ENCODE data around the gene LAMB1. TPM values are rescaled to one million over a fixed set of nuclear protein-coding genes. Genes with fewer than 3 reads are reported as not detected.

The LAMB1 gene
- total RNA-seq, 4 donors from 2014 or later = 43.9 to 84.8 (median 65.2) TPM

- TF ChIP-seq CTCF (IDR thresholded peaks at IDR 0.05) (no peak), POLR2A (IDR thresholded peaks at IDR 0.05) (no peak)
- intact Hi-C loops (cut with DNase I; ENCODE audit: low total_unique reads) = no loop called here
- H3K4me3 ChIP-seq (ENCODE audit: low read depth, poor library complexity, severe bottlenecking) = no peak overlapping the region
- DNase-seq (ENCODE audit: low spot score in 2 of 2) = no peak
- 55 to 63% methylated on average over 2 of the region's 2 CpGs for whole genome bisulfite sequencing, 2 donors
Observed at GRCh38 chr7:107994421-107995030, 8.4 kb downstream of the LAMB1 start.

GRCh38 chr7:107993891-107994291 lies 9.1 kb downstream of the LAMB1 start:
- intact Hi-C loops (cut with DNase I; ENCODE audit: low total_unique reads) = no loop called here
- 64 to 91% methylated on average over 1 of the region's 1 CpG for WGBS, 2 donors
- H3K4me3 ChIP-seq (ENCODE audit: low read depth, poor library complexity, severe bottlenecking) = no peak overlapping the region
- TF ChIP-seq POLR2A (IDR thresholded peaks at IDR 0.05) = no peak
- no peak for TF ChIP-seq CTCF (IDR thresholded peaks at IDR 0.05)
- no peak for DNase-seq (ENCODE audit: low spot score in 2 of 2)

GRCh38 chr7:107989618-107990373 lies 13.2 kb downstream of the LAMB1 start:
- 70 to 77% methylated on average over 9 of the region's 9 CpGs for WGBS, 2 donors
- intact Hi-C loops (cut with DNase I; ENCODE audit: low total_unique reads) = no loop called here
- no peak for DNase-seq (ENCODE audit: low spot score in 2 of 2)
- TF ChIP-seq CTCF (IDR thresholded peaks at IDR 0.05) (no peak), POLR2A (IDR thresholded peaks at IDR 0.05) (no peak)
- no peak overlapping the region for H3K4me3 ChIP-seq (ENCODE audit: low read depth, poor library complexity, severe bottlenecking)

GRCh38 chr7:107982918-107983389 lies 20.0 kb downstream of the LAMB1 start:
- TF ChIP-seq CTCF (IDR thresholded peaks at IDR 0.05) (no peak), POLR2A (IDR thresholded peaks at IDR 0.05) (no peak)
- DNase-seq (ENCODE audit: low spot score in 2 of 2) = no peak
- intact Hi-C loops (cut with DNase I; ENCODE audit: low total_unique reads) = no loop called here
- H3K4me3 ChIP-seq (ENCODE audit: low read depth, poor library complexity, severe bottlenecking) = no peak overlapping the region
- 28 to 39% methylated on average over 2 of the region's 2 CpGs for WGBS, 2 donors

- no peak for DNase-seq (ENCODE audit: low spot score in 2 of 2)
- 85% methylated on average over 9 of the region's 9 CpGs for WGBS, 2 donors
- TF ChIP-seq CTCF (IDR thresholded peaks at IDR 0.05) = no peak
- TF ChIP-seq POLR2A (IDR thresholded peaks at IDR 0.05) = no peak
- intact Hi-C loops (cut with DNase I; ENCODE audit: low total_unique reads) = no loop called here
- H3K4me3 ChIP-seq (ENCODE audit: low read depth, poor library complexity, severe bottlenecking) = no peak overlapping the region
Observed at GRCh38 chr7:107982042-107982840, 20.7 kb downstream of the LAMB1 start.

All from lower leg skin (tissue), 4 donors.